Measurements from ENCODE around the gene ORC5. TPM values are rescaled to one million over a fixed set of nuclear protein-coding genes. Genes with fewer than 3 reads are reported as not detected.

ORC5 gene
- polyA plus RNA-seq, 1 donor (not counting 4 experiments of a cell fraction or from before 2014, with no cell fraction given), result 17.9 TPM

- FAIRE-seq, result no peak
- H3K9me1 ChIP-seq (ENCODE audit: control insufficient read depth, extremely low read depth, insufficient read depth, low read length), result no peaks in the 10 kb centered on the region
- no peak overlapping the region for H3K9ac ChIP-seq (ENCODE audit: control insufficient read depth, extremely low read depth, insufficient read depth, low read length)
- no peak overlapping the region for H3K4me3 ChIP-seq (ENCODE audit: control insufficient read depth in 2 of 3, extremely low read depth in 1 of 3, insufficient read depth in 2 of 3, low read depth in 1 of 3, low read length in 3 of 3)
- H3K27me3 ChIP-seq (ENCODE audit: control insufficient read depth, extremely low read depth, insufficient read depth, low read length), result peaks cover 6% of the 10 kb centered on the region
- no peaks in the 10 kb centered on the region for H3K79me2 ChIP-seq (ENCODE audit: control insufficient read depth, insufficient read depth, low read length)
- no peaks in the 10 kb centered on the region for H3K36me3 ChIP-seq (ENCODE audit: control insufficient read depth in 2 of 2, extremely low read depth in 1 of 2, insufficient read depth in 2 of 2, low read length in 2 of 2)
- dilution Hi-C loops (cut with MboI; ENCODE audit: extremely low pct_ligation_motif_present, low sequenced_read_pairs), result no loop called here
- H2AFZ ChIP-seq (ENCODE audit: control insufficient read depth, low read length), result no peak overlapping the region
- no peaks in the 10 kb centered on the region for H3K4me1 ChIP-seq (ENCODE audit: control insufficient read depth, extremely low read depth, insufficient read depth, low read length)
- H3K4me2 ChIP-seq (ENCODE audit: control insufficient read depth, extremely low read depth, insufficient read depth, low read depth, low read length), result no peak overlapping the region
- no peak overlapping the region for H3K27ac ChIP-seq (ENCODE audit: control insufficient read depth, insufficient read depth, low read length)
- H3K9me3 ChIP-seq (ENCODE audit: control insufficient read depth, low read depth, low read length), result no peaks in the 10 kb centered on the region
- TF ChIP-seq CTCF (optimal IDR thresholded peaks at IDR 0.05 in 1 of 3, IDR thresholded peaks at IDR 0.05 in 1 of 3, conservative IDR thresholded peaks at IDR 0.05 in 1 of 3; ENCODE audit: extremely low read depth in 1 of 3, insufficient read depth in 2 of 3, low read length in 3 of 3) (no peak), EZH2 (IDR thresholded peaks at IDR 0.05; ENCODE audit: low read length) (no peak)
- no peak for DNase-seq (ENCODE audit: low read depth, low spot score)
- no peaks in the 10 kb centered on the region for H4K20me1 ChIP-seq (ENCODE audit: control insufficient read depth, extremely low read depth, insufficient read depth, low read length)
Observed at GRCh38 chr7:104241538-104242209, 33.9 kb upstream of the ORC5 start.

- H2AFZ ChIP-seq (ENCODE audit: control insufficient read depth, low read length), result no peak overlapping the region
- H3K27ac ChIP-seq (ENCODE audit: control insufficient read depth, insufficient read depth, low read length), result no peak overlapping the region
- H3K4me1 ChIP-seq (ENCODE audit: control insufficient read depth, extremely low read depth, insufficient read depth, low read length), result no peaks in the 10 kb centered on the region
- no peaks in the 10 kb centered on the region for H3K9me3 ChIP-seq (ENCODE audit: control insufficient read depth, low read depth, low read length)
- no peaks in the 10 kb centered on the region for H3K79me2 ChIP-seq (ENCODE audit: control insufficient read depth, insufficient read depth, low read length)
- H3K27me3 ChIP-seq (ENCODE audit: control insufficient read depth, extremely low read depth, insufficient read depth, low read length), result peaks cover 6% of the 10 kb centered on the region
- H3K9ac ChIP-seq (ENCODE audit: control insufficient read depth, extremely low read depth, insufficient read depth, low read length), result no peak overlapping the region
- TF ChIP-seq CTCF (optimal IDR thresholded peaks at IDR 0.05 in 1 of 3, IDR thresholded peaks at IDR 0.05 in 1 of 3, conservative IDR thresholded peaks at IDR 0.05 in 1 of 3; ENCODE audit: extremely low read depth in 1 of 3, insufficient read depth in 2 of 3, low read length in 3 of 3) (no peak), EZH2 (IDR thresholded peaks at IDR 0.05; ENCODE audit: low read length) (no peak)
- H3K9me1 ChIP-seq (ENCODE audit: control insufficient read depth, extremely low read depth, insufficient read depth, low read length), result no peaks in the 10 kb centered on the region
- no peak overlapping the region for H3K4me2 ChIP-seq (ENCODE audit: control insufficient read depth, extremely low read depth, insufficient read depth, low read depth, low read length)
- FAIRE-seq (no peak), DNase-seq (ENCODE audit: low read depth, low spot score) (no peak)
- no peak overlapping the region for H3K4me3 ChIP-seq (ENCODE audit: control insufficient read depth in 2 of 3, extremely low read depth in 1 of 3, insufficient read depth in 2 of 3, low read depth in 1 of 3, low read length in 3 of 3)
- dilution Hi-C loops (cut with MboI; ENCODE audit: extremely low pct_ligation_motif_present, low sequenced_read_pairs), result no loop called here
- H3K36me3 ChIP-seq (ENCODE audit: control insufficient read depth in 2 of 2, extremely low read depth in 1 of 2, insufficient read depth in 2 of 2, low read length in 2 of 2), result no peaks in the 10 kb centered on the region
- H4K20me1 ChIP-seq (ENCODE audit: control insufficient read depth, extremely low read depth, insufficient read depth, low read length), result no peaks in the 10 kb centered on the region
Observed at GRCh38 chr7:104241135-104241534, 33.3 kb upstream of the ORC5 start.

All from keratinocyte (primary cell).